ENCODE data around the gene KHDC4. TPM values are rescaled to one million over a fixed set of nuclear protein-coding genes. Genes with fewer than 3 reads are reported as not detected.
A peak's percentile ranks its signal among the peaks of the same experiment; 100 is the strongest.

KHDC4 gene
- total RNA-seq (2011; cell fraction: chromatin; rRNA removed; ENCODE audit: low replicate concordance): 514 and 559 TPM in 2 replicates
- 287 and 289 TPM in 2 replicates for total RNA-seq (2011; cell fraction: nucleolus; rRNA removed)
- 287 and 343 TPM in 2 replicates for total RNA-seq (2011; cell fraction: nucleoplasm; rRNA removed)
- total RNA-seq (2014; rRNA removed): 65.6 and 72.9 TPM in 2 replicates
- 65.2 and 75.1 TPM in 2 replicates for total RNA-seq (2014; rRNA removed; fragmentation: Illumina TruSeq; extraction: Trizol)
- 75.3 and 77.3 TPM in 2 replicates for total RNA-seq (2015; rRNA removed; fragmentation: Illumina TruSeq; extraction: Trizol)
- total RNA-seq (2021): 62.9 and 64.9 TPM in 2 replicates
- polyA plus RNA-seq (2011; rRNA removed): 185 and 202 TPM in 2 replicates
- polyA plus RNA-seq (2011; cell fraction: cytosol; rRNA removed): 110 and 164 TPM in 2 replicates
- polyA plus RNA-seq (2011; cell fraction: nucleus; rRNA removed): 419 and 448 TPM in 2 replicates
- polyA plus RNA-seq (2012): 38.0 and 62.2 TPM in 2 replicates
- polyA plus RNA-seq (2014; fragmentation: Illumina TruSeq; extraction: Trizol): 61.5 and 78.8 TPM in 2 replicates
- 10 to 100 TPM; 12.1 to 14.4 TPM for polyA plus RNA-seq (2014; fragmentation: Nextera tagmentation; extraction: Ambion mirVana)
- 127 and 132 TPM in 2 replicates for polyA plus RNA-seq (2014; rRNA removed)
- polyA minus RNA-seq (2011; rRNA and poly(A)+ RNA removed): 193 and 248 TPM in 2 replicates
- polyA minus RNA-seq (2011; cell fraction: cytosol; rRNA and poly(A)+ RNA removed): 69.5 and 86.4 TPM in 2 replicates
- polyA minus RNA-seq (2011; cell fraction: nucleus; rRNA and poly(A)+ RNA removed): 101 and 173 TPM in 2 replicates
- percentile 97 among the genes with signal in this experiment for Bru-seq, nascent RNA
- BruChase-seq, experiment 1, labeled RNA remaining after a 2-hour chase: percentile 98 among the genes with signal in this experiment
- BruChase-seq, experiment 2, labeled RNA remaining after a 6-hour chase: percentile 98 among the genes with signal in this experiment
- long read RNA-seq, experiment 1, partial matches to known transcripts: 2 of 23 reads
- long read RNA-seq, experiment 1, other reads (novel, unspliced or antisense): 16 of 23 reads
- long read RNA-seq, experiment 2, partial matches to known transcripts: 1 of 16 reads
- long read RNA-seq, experiment 2, other reads (novel, unspliced or antisense): 12 of 16 reads
- long read RNA-seq, experiment 3, partial matches to known transcripts: 0 of 3 reads
- long read RNA-seq, experiment 3, other reads (novel, unspliced or antisense): 2 of 3 reads

DNA sequence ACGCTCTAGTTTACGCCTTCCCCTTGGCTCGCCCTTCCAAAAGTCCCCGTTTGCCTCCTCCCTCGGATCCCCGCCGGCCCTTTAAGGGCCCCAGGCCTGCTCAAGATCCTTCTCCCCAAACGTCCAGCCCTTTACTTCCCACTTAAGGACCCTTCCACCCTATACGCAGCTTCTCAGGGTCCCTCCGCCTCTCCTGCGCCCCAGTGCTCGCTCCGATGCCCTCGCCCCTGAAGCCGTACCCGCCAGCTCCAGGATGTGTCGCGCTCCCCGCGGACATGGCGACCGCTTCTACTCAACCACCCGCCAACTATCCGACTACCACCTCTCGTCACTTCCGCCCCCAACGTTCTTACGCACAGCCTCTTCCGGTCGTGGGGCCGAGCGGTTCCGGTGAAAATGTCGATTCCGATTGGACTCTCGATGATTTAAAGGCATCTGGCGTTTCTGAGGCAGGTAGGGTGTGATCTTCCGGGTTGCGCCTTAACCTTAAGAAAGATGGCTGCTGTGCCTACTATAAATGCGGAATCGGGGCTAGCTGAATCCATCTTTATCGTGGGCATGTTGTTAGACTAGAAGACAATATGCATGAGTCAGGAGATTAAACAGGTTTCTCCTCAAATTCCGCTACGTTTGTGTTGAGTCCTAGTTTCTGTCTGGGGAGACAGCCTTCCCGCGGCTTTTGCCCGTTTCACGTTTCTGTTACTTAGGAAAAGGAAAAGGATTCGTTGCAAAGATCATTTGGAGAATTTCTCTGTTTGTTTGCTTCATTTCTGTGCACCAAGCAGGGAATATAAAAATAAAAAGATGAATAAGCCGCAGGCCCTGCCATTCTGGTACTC, at the start of gene KHDC4:
KHDC4 (minus strand) TSS at position 317 of the 839 bp plus-strand sequence; CDS start at position 277, 40 bp downstream.
- ChIA-PET POLR2A (interaction anchor here (0.7 to 6.3 kb wide), 35 partner anchors 9 to 280 kb away, joined by 3 to 100 read pairs (median 4); partner anchors contain the start of genes GON4L, LAMTOR2, RAB25 and SYT11), CTCF (ENCODE audit: low intra/inter-chr PET ratio) (interaction anchor here (1.7 kb wide), 1 partner anchor 55 kb away, joined by 5 read pairs; no protein-coding TSS in a partner anchor)
- H3K79me2 ChIP-seq (ENCODE audit: control insufficient read depth, insufficient read depth, low read length): peaks cover 53% of the 10 kb centered on the region
- TF ChIP-seq, protein P1, sequence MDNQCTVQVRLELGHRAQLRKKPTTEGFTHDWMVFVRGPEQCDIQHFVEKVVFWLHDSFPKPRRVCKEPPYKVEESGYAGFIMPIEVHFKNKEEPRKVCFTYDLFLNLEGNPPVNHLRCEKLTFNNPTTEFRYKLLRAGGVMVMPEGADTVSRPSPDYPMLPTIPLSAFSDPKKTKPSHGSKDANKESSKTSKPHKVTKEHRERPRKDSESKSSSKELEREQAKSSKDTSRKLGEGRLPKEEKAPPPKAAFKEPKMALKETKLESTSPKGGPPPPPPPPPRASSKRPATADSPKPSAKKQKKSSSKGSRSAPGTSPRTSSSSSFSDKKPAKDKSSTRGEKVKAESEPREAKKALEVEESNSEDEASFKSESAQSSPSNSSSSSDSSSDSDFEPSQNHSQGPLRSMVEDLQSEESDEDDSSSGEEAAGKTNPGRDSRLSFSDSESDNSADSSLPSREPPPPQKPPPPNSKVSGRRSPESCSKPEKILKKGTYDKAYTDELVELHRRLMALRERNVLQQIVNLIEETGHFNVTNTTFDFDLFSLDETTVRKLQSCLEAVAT (IDR thresholded peaks at IDR 0.05): peak; percentile 62 to 82
- TF ChIP-seq NCOA4 (IDR thresholded peaks at IDR 0.05; ENCODE audit: partially characterized antibody): peak; percentile 66
- TF ChIP-seq SRSF1 (IDR thresholded peaks at IDR 0.05; ENCODE audit: low read depth, low read length): no peak
- peak; percentile 97 for TF ChIP-seq CREM (IDR thresholded peaks at IDR 0.05; ENCODE audit: low read depth)
- peak; percentile 91 for TF ChIP-seq MTA3 (IDR thresholded peaks at IDR 0.05; ENCODE audit: borderline replicate concordance)
- no peak for TF ChIP-seq ZNF699 (CRISPR knock-in tag; IDR thresholded peaks at IDR 0.05; ENCODE audit: insufficient replicate concordance)
- peak; percentile 39 to 53; a peak in 2 of 4 replicates for TF ChIP-seq ARNT (IDR thresholded peaks at IDR 0.05)
- TF ChIP-seq PHF20 (IDR thresholded peaks at IDR 0.05; ENCODE audit: partially characterized antibody): peak; percentile 89
- TF ChIP-seq ERF (CRISPR knock-in tag; IDR thresholded peaks at IDR 0.05): no peak
- peak; percentile 82; the same call in 1 of the 2 replicates for TF ChIP-seq GTF2F1 (IDR thresholded peaks at IDR 0.05; ENCODE audit: low read depth, low read length)
- TF ChIP-seq POLR3G (IDR thresholded peaks at IDR 0.05; ENCODE audit: extremely low read depth, insufficient read length, insufficient replicate concordance): no peak
- peak; percentile 60; the same call in 1 of the 2 replicates for TF ChIP-seq OTX1 (CRISPR knock-in tag; IDR thresholded peaks at IDR 0.05)
- TF ChIP-seq, protein P2, sequence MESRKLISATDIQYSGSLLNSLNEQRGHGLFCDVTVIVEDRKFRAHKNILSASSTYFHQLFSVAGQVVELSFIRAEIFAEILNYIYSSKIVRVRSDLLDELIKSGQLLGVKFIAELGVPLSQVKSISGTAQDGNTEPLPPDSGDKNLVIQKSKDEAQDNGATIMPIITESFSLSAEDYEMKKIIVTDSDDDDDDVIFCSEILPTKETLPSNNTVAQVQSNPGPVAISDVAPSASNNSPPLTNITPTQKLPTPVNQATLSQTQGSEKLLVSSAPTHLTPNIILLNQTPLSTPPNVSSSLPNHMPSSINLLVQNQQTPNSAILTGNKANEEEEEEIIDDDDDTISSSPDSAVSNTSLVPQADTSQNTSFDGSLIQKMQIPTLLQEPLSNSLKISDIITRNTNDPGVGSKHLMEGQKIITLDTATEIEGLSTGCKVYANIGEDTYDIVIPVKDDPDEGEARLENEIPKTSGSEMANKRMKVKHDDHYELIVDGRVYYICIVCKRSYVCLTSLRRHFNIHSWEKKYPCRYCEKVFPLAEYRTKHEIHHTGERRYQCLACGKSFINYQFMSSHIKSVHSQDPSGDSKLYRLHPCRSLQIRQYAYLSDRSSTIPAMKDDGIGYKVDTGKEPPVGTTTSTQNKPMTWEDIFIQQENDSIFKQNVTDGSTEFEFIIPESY (CRISPR knock-in tag; IDR thresholded peaks at IDR 0.05): no peak

More for the DNA sequence above, at the start of gene KHDC4:
- WGBS (ENCODE audit: insufficient coverage, low coverage, missing lambda C conversion rate): under 1% methylated on average over 50 of the region's 50 CpGs
- ATAC-seq (peak; percentile 92), FAIRE-seq (peak; percentile 99), DNase-seq (ENCODE audit: extremely low read depth in 1 of 4, low spot score in 3 of 4) (peak; percentile 87 to 99 (median 92))
- Histone ChIP-seq H3K4me2 (ENCODE audit: insufficient read depth, low read length) (peak within 1 kb of the TSS; percentile 88), H3K4me3 (peak within 1 kb of the TSS; percentile 81), H3K9ac (ENCODE audit: insufficient read depth in 1 of 2, low read depth in 2 of 2, low read length in 2 of 2) (peak within 1 kb of the TSS; percentile 98), H3K27me3 (ENCODE audit: control insufficient read depth in 2 of 2, insufficient read depth in 2 of 2, low read length in 2 of 2) (no peaks in the 10 kb centered on the region), H3K4me1 (replicated peaks in 1 of 2; ENCODE audit: control insufficient read depth in 2 of 2, insufficient read depth in 2 of 2, low read length in 2 of 2) (peaks cover 12 to 13% of the 10 kb centered on the region in 2 experiments; a peak in 4 of 5 replicates), H3K36me3 (ENCODE audit: control insufficient read depth, insufficient read depth, low read length) (peaks cover 44% of the 10 kb centered on the region), H3K9me3 (replicated peaks; ENCODE audit: control insufficient read depth, insufficient read depth, low read depth, low read length) (no peaks in the 10 kb centered on the region), H3K27ac (ENCODE audit: extremely low read depth, low read depth, low read length) (peak within 1 kb of the TSS; percentile 94), H4K20me1 (replicated peaks; ENCODE audit: control insufficient read depth, insufficient read depth, low read length) (0 out of 2 replicates have a peak, but pooled peaks cover 5% of the 10 kb centered on the region), H2AFZ (ENCODE audit: low read depth, low read length) (peak within 1 kb of the TSS; percentile 92), H3K9me1 (ENCODE audit: control insufficient read depth, insufficient read depth, low read length) (no peaks in the 10 kb centered on the region)
- in situ Hi-C loops (cut with MboI) (loop anchor here (5.0 kb wide), 1 partner anchor 133 kb away; no protein-coding TSS in a partner anchor), intact Hi-C loops (cut with micrococcal nuclease) (loop anchor here (10.0 kb wide), 1 partner anchor 190 kb away; no protein-coding TSS in a partner anchor)
- BruUV-seq (replicated peaks): no TSS peak

Data from K562 (cell line).